CD4-positive, alpha-beta T cell treated with Interleukin-6 at 100 ng/mL for 8 hours (primary cell): ENCODE results near the gene KCNB1.
"Not testable (repeated sequence)": the region's sequence is repeated elsewhere in the genome, so short reads cannot be mapped to it uniquely, and the experiment has no call there.

Experiments
- DNase-seq: peaks from one replicate; pipeline ENCODE4 v3.0.0-alpha.2; 2020; ENCODE audit warnings: mixed read lengths, low spot score

KCNB1 gene

DNA sequence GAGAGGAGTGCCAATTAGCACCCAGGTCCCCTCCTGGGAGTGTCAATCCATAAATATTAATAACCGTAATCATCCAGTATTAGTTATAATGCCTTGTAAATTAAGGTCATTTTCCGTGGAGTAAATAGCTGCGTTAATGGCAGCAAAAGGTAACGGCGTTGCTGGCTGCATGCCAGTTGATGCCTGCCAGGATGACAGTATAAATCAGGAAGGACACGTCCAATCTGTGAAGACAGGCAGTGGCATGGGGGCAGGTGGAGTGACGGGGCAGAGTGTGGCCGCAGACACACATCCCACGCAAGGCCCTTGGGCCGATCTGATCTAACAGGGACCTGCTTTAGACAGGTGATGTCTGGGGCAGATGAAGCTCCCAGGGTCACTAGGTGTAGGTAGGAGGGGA, 49.1 kb downstream of the KCNB1 start:
- no peak for DNase-seq

DNA sequence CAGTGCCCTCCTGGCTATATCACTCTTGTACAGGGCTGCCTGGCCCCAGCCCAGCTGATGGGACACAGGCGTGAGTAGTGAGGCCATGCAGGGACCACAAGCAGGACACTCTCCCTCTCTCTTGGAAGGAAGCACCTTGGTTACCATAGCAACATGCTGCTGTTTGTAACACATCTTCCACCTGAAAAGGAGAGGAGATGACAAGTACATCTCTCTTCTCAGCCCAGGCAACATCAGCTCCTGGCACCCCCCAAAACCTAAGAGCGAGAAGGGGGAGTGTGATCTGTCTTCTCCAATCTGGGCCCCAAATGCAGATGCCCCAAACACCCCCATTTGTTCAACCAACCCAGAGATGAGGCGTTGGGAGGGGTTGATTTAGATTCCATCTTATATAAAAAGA, 49.9 kb downstream of the KCNB1 start:
- DNase-seq = no peak

DNA sequence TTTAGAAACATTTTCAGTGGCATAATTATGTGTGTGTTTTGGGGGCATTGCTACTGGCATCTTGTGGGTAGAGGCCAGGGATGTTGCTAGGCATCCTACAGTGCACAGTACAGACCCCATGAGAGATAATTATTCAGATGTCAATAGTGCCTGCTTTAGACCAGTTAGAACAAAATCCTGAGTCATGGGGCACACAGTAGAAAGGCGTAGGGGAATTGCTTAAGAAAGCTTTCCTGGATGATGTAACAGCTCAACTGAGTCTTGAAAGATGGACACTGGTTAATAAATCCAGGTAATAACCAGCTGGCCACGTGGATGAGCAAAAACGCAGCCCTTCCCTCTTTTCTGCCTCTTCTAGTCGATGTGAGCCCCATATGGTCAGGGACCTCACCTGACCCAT, 51.1 kb downstream of the KCNB1 start:
- DNase-seq = no peak

DNA sequence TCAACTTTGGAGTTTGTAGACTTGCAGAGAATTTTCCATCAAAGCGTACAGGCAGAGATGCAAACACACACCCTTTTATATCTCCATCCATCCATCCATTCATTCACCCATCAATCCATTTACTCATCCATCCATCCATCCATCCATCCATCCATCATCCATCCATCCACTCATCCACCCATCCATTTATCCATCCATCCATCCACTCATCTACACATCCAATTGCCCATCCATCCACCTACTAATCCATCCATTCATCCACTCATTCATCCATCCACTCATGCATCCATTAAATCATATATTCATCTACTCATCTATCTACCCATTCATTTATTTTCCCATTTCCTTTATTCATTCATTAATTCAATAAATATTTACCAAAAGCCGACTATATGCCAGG, 52.1 kb downstream of the KCNB1 start:
- DNase-seq = no peak

DNA sequence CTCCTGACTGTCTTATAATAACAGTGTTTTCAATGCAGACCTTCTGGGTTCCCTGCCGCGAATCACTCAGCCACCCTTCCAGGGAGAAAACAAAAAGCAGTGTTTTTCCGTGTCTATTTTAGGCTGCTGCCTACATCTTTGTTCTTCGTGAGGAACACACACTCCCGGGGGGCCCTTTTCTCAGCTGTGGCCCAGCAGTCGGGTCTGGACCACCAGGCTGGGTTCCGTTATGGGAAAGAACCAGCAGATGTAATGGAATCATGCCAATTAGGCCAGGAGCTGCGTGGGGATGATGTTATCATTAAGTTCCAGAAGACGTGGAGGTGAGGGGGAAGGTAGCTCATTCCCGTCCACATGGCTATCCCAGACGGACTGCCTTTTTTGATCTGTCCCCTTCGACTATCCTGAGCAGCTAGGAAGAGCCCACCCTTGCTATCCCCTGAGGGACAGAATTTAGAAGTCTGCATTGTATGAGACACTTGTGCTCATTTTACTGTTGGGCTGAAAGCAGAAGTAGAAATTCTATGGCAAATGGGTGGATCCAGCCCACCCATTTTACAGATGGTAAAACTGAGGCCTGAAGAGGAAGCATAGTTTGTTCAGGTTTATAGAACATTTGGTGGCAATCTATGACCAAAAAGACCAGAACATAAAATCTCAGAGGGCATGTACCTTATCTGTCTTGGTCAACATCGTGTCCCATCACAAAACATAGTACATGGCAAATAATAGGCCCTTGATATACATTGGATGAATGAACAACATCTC, 54.5 kb downstream of the KCNB1 start:
- no peak for DNase-seq

DNA sequence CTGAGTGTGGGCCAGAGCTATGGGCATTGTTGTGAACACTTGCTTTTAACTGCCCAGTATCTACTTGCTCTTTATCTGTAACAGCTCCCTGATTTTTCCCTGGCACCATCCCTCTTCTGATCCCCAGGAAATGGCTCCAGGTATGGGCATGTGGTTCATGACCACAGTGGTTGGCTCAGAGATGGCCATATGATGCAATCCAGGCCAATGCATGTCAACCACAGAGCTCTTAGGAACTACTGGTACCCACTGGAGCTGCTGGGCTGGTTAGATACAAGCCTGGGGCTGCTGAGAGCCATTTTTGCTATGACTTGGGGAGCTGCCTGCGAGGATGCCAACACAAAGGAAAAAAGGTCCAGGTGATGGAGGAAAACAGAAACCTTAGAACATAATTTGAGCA, 55.6 kb downstream of the KCNB1 start:
- no peak for DNase-seq

DNA sequence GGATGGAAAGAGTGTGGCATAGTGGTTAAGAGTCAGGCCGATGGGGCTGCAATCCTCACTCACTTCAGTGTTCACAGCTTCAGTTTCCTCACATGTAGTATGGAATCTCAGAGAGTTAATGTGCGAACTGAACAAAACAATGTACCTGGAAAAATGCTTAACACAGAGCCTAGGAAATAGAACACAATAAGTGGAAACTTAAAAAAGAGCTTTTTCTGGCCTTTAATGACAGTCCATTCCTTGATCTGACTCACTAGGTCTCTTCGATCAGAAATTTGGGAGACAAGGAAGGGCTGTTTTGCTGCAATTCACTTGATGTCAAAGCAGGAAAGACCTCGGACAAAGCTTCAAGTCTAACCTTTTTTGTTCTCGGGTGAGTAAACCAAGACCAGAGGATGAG, 56.1 kb downstream of the KCNB1 start:
- DNase-seq = no peak

DNA sequence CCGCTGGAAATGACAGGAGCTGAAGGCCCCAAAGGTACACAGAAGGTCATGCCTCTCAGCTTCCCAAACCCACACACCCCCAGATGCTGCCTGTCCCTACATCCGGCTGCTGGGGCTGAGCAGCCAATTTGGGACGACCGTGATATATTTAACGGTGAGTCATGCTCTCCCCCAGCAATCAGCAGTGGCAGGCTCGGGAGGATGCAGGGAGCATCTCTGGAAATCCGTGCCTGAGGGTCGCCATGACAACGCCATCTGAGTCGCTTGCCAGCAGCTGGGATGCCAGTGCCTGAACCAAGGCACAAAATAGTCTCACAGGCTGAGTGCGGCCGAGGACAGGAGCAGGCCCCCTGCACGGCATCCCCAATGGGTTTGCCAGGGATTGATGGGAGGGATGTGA, 57.9 kb downstream of the KCNB1 start:
- DNase-seq = no peak

DNA sequence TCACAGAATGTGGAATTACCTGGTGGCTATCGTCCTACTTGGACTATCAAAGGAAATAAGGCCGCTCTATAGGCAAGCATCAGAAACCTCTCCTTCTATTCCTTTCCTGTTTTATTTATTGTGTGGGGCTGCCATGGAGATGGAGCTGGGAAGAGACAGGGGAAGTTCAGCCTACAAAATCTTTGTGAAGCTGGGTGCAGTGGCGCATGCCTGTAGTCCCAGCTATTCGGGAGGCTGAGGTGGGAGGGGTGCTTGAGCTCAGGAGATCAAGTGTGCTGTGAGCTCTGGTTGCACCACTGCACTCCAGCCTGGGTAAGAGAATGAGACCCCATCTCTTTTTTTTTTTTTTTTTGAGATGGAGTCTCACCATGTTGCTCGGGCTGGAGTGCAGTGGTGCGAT, 60.3 kb downstream of the KCNB1 start:
- no peak for DNase-seq

DNA sequence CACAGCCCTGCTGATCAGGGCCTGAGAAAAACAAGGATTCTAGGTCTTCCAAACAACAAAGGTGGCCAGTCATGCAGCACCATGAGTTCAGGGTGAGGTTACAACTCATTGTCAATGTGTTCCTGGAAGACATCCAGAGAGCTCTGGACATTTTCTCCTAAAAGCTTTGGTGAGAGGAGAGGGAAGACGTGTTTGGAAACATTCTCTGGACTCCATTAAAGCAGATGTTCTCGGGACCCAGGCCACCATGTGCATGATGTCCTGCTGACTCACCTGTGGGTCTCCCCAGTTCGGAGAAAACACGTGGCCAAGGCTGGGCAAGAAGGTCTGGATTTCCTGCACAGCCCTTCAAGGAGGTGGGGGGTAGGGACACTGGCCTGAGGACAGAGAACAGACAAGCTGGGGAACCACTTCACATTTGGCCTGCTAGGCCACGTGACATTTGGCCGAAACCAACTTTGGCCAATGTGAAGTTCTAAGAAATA, 61.6 kb downstream of the KCNB1 start:
- DNase-seq = no peak

DNA sequence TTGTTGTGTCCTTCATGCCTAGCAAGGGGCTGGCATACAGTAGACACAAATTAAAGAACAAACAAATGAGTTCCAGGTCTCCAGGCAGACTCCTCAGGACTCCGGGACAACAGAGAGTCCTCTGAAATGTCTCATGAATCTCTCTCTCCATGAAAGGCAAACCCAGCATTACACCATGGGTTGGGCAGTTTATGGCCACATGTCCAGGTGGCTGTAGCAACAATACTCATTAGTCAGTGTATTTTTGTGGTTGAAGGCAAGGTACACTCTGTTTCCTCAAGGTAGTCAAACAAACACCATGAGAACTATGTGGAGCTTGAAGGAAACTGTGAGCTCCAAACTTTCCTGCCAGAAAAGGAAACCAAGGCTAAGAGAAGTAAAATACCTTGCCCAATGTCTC, 62.2 kb downstream of the KCNB1 start:
- no peak for DNase-seq

DNA sequence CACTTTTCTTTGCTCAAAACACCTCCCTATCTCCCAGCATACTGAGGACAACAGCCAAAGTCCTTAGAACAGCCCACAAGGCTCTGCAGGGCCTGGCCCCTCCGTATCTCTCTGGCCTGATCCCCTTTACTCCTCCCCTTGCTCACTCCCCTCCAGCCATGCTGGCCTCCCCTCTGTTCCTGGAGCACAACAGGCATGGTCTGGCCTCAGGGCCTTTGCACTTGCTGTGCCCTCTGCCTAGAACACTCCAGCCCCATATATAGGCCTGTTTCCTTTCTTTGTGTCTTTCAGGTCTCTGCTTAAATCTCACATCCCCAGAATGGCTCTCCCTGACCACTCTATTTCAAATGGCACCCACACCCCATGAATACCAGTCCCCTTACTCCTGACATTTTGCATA, 62.7 kb downstream of the KCNB1 start:
- DNase-seq = no peak

DNA sequence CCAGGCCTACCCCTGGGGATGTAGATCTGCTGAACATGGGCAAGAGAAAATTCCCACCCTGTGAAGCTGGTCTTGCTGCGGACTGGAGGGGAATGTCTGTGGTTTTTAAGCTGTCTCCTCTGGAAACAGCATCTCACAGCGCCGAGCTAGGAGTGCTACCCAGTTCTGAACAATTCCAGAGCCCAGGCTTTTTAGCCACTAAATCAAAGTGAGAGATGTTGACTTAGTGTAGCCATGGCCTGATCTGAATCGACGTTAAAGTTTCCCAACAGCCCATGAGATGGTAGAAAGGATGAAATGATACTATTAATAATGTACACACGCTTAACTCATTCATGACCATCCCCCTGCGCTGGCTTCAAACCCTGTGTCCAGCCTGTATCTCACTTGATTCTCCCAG, 63.7 kb downstream of the KCNB1 start:
- DNase-seq = no peak

DNA sequence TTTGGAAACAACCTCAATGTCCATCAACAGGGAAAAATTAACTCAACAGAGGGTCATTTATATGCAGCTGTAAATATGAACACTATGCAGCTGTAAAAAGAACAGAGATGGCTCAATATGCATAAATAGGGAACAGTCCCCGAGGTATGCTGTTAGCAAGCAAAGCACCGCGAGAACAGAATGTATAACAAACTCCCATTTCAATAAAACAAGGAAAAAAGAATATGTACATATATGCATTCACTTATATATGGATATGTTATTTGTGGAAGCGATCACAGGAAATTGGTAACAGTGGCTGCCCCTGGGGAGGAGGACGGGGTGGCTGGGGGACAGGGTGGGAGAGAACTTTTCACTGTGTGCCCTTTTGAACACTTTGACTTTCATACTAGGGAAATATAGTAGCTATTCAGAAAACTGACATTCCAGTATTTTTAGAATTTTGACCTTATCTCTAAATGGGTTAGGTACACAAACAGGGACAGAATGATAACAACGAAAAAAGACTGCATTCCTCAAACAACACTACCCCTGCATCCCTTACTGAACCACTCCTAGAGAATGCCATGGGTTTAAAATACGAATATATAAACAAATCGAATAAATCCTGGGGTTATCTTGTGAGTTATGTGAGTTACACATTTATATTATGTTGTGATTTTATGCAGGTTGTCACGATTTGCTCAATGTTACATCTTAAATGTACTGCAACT, 64.5 kb downstream of the KCNB1 start:
- DNase-seq = no peak

DNA sequence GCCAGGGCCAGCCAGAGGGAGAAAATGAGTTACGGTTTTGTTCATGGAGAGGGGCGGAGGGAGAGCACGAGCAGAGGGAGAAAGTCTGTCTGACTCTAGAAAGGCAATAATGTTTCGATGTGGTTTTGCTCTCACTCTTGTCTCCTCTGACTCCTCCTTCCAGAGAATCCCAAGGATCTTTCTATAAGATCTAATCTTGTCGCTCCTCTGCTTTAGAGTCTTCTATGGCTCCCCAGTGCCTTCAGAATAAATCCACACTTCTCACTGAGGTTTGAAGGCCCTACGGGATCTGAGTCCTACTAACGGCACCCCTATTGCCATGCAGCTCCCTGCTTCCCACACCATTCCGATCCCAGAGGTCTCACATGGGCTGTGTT, 66.8 kb downstream of the KCNB1 start:
- DNase-seq = no peak

DNA sequence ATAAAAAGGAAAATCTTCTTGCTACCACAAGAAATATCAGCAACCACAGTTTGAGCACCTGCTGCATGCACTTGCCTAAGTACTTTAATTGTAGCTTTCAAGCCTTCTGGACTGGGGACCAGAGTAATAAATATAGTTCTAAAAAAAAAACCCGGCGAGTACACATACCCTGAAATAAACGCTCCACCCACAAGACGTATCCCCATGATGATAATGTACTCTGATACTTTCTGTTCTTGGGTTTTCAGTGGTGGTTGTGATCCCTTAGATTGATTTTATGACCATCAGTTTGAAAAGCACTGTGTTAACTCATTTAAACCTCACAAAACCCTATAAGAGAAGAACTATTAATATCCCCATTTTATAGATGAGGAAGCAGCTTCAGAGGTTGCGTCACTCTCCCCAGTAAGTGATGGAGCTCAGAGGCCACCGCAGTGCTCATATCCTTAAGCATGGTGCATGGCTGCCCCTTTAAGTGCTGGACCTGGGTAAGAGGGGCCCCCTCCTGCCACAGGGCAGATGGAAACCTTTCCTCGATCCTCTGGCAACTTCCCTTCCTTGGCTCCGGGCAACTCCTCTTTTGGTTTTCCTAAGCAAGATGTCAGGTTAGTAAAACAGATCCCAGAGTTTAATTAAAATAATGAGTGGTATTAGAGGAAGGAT, 67.3 kb downstream of the KCNB1 start:
- no peak for DNase-seq

DNA sequence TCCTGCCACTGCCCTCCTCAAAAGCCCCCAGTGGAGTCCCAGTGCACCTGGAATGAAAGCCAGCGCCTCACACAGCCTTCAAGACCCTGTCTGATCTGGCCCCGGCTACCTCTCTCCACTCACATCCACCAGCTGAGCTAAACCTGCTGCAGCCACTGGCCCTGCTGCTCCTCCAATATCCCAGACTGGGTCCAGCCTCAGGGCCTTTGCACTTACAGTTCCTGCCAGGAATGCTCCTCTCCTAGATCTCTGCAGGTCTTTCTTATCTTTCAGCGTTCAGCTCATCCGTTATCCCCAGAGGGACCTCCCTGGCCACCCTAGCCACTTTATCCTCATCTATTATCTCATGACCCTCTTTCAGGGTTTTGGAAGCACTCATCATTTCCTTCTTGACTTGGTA, 68.8 kb downstream of the KCNB1 start:
- DNase-seq = no peak

DNA sequence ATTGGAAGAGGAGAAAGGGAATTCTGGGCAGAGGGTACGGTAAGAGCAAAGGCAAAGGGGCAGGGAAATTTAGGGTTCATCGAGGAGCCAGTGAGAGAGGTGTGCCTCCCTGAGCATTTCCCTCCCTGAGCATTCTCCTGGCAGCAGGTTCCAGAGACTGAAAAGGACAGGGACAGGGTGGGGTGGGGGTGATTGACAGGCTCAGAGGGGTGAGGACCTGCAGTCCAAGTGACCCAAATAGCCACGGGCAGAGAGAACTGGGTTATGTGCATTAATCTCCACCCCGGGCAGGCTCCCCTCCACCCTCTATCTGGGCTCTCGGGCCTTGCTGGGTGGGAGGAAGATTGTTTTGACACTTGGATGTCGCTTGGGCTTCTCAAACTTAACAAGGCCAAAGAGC, 69.5 kb downstream of the KCNB1 start:
- no peak for DNase-seq

DNA sequence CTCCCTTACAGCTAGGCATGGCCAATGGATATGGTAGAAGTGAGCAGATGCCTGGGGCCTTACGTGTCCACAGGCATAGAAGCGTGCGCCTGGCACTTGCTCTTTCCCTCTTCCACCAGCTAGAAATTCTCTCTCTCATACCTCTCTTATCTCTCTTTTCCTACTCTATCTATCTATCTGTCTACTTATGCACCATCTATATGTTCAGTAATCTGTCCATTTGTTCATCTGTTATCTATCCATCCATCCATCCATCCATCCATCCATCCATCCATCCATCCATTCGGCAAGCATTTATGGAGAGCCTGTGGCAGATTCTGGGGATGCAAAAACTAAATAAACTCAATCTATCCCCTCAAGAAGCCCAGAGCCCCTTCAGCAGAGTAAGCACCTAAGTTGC, 70.2 kb downstream of the KCNB1 start:
- DNase-seq = no peak

DNA sequence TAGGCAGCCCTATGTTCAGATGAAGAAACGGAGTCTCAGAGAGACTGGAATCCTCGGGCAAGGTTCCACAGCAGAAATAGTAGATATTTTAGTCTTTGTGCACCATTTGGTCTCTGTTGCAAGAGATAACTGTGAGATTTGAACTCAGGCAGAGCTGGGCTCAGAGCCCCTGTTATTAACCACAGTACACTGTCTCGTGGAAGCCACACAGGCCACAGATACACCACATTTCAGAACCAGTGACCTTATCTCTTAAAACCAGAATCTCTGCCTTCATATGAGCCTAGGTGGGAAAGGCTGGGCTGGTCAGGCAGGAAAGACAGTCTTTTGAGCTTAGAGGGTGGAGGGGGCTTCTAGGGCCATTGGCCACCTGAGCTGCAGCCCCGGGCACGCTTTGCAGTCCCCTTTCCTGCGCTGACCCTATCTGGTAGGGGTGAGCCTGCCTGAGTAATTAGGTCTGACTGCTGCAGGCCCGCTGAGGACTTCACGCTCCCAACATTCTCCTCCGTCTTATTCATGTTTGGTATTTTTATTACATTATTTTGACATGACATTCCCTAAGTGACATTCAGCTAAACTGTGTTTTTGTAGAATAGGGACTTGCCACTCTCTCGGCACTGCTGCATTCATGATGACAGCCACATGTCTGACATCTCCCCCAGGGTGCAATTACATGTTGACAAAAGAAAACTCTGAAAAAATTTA, 71.1 kb downstream of the KCNB1 start:
- DNase-seq = no peak

DNA sequence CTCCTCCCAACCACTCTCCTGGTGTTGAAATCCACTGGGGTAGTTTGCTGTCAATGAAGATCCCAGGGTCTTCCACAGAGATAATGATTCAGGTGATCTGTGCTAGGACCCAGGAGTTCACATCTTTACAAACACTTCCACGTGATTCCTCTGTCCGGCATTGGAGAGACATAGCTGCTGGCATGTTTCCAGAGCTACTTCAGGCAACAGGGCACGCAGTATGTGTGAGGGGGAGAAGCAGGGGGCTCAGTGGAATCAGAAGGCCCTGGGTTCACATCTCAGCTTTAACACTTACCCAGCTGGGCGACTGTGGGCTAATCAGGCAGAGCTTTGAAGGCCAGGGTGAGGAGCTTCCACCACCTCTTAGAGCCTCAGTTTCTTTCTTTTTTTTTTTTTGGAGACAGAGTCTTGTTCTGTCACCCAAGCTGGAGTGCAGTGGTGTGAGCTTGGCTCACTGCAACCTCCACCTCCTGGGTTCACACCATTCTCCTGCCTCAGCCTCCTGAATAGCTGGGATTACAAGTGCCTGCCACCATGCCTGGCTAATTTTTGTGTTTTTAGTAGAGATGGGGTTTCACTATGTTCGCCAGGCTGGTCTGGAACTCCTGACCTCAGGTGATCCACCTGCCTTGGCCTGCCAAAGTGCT, 72.4 kb downstream of the KCNB1 start:
- not testable (repeated sequence) for DNase-seq

DNA sequence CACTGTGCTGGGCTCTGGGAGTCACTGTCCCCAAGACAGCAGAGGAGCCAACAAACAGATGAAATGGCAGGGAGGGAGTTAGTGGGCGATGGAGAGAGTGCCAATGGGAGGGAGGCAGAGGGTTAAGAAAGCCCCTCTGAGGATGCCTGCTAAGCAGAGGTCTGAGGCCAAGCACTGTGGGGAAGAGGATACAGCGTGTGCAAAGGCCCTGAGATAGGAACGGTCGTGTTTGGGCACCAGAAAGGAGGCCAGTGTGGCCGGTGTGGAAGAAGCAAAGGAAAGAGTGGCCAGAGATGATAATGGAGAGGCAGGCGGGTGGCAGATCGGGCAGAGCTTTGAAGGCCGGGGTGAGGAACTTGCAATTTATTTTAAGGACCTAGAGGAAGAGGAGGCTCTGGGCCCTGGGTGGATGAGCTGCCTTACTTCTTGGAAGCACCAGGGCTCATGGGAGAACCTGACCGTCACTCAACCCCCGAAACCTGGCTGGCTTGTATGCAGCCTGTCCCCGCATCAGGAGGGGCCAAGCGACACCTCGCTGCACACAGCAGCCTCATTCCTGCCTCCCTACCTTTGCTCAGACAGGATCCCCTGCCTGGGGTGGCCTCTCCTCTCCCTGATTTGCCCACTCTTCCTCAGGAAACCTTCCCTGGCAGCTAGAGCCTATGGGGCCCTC, 73.0 kb downstream of the KCNB1 start:
- DNase-seq = no peak
